HG03064 (cell line): Measurements from ENCODE around the gene DENND1A.
"Not testable (repeated sequence)": the region's sequence is repeated elsewhere in the genome, so short reads cannot be mapped to it uniquely, and the experiment has no call there.

Experiments used
- ATAC-seq: cut with Tn5 transposase; IDR thresholded peaks from one replicate; pipeline ENCODE4 v1.9.1; 2021; ENCODE audit warnings: low read depth; ENCODE audit not compliant: unreplicated experiment

The DENND1A gene

GRCh38 chr9:123925161-123925560 lies 4.8 kb downstream of the DENND1A start:
- ATAC-seq, result no peak

DNA sequence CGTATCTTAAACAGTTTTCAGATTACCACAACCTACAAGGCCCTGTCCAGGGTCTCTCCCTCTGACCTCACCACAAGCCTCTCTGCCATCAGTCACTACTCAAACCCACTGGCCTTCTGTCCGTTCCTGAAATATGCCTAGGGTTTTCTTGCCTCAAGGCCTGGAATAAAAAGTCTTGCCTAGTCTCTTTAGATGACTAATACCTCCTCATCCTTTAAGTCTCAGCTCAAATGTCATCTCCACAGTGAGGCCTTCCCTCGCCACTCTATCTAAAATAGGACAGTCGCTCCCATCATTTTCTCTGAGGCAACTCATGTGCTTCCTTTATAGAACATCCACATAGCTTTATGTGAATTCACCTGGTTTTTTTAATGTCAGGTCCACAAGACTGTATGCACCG lies 5.2 kb downstream of the DENND1A start:
- ATAC-seq, result no peak

DNA sequence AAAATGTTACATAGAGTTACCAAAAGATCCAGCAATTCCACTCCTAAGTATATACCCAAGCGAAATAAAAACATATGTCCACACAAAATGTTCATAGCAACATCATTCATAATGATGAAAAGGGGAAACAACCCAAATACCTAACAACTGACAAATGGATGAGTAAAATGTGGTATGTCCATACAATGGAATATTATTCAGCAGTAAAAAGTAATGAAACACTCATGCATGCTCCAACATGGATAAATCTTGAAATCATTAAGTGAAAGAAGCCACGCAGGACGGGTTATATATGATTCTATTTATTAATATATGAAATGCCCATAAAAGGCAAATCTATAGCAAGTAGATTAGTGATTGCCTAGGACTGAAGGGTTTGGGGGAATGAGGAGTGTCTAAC lies 6.0 kb downstream of the DENND1A start:
- no peak for ATAC-seq

GRCh38 chr9:123923377-123923776 lies 6.5 kb downstream of the DENND1A start:
- ATAC-seq, result no peak

- no peak for ATAC-seq
These were observed 7.0 kb downstream of the DENND1A start for GRCh38 chr9:123922911-123923310.

GRCh38 chr9:123922431-123922830 lies 7.5 kb downstream of the DENND1A start:
- no peak for ATAC-seq

DNA sequence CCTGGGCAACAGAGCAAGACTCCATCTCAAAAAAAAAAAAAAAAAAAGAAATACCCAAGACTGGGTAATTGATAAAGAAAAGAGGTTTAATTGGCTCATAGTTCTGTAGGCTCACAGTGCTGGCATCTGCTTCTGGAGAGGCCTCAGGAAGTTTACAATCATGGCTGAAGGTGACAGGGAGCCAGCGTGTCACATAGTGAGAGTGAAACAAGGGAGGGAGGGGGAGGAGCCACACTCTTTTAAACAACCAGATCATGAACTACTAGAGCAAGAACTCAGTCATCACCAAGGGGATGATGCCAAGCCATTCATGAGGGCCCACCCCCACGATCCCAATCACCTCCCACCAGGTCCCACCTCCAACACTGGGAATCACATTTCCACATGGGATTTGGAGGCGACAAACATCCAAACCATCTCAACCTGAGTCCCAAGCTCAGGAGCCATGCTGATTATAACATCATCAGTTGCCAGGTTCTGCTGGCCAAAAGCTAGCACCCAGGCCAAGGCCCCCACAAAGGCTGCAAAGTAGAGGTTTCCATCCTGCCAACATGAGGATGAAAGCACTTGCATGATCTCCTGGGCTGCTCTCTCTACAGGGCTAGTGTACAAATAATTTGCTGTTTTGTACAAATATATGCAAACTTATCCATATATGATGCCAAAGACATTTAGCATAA lies 15.3 kb downstream of the DENND1A start:
- no peak for ATAC-seq

DNA sequence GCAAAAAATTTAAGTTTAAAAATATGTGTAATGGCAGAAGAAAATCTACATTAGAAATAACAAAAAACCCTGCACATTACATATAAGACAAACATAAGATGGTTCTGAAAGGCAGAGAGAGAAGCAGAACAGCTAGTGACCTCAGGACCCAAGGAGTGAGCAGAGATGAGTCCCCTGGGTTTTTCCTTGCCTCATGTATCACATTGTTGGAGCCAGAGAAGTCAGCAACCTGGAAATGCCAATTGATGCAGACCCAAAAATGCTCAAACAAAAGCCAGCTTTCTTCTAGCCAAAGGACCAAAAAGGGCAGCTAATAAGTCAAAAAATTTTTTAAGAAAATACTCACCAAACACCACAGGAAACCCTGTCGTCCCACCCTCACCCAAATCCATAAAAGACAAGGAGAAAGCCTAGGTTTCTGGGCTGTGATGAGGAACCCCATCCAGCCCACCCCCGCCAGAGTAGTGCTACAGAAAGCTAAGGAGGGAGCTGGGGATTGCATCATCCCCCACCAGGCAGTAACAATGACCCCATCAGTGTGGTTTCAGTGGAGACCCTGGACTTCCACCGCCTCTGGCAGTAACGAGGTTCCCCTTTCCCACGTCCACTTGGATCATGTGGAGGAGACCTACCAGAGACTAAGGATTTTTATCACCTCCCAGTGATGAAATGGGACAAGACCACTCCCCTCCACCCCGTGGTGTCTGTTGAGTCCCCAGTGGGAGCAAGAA lies 17.6 kb downstream of the DENND1A start:
- ATAC-seq, result no peak

- ATAC-seq, result no peak
These were observed 18.9 kb downstream of the DENND1A start for GRCh38 chr9:123911024-123911423.

- not testable (repeated sequence) for ATAC-seq
These were observed 20.7 kb downstream of the DENND1A start for GRCh38 chr9:123909192-123909591.

DNA sequence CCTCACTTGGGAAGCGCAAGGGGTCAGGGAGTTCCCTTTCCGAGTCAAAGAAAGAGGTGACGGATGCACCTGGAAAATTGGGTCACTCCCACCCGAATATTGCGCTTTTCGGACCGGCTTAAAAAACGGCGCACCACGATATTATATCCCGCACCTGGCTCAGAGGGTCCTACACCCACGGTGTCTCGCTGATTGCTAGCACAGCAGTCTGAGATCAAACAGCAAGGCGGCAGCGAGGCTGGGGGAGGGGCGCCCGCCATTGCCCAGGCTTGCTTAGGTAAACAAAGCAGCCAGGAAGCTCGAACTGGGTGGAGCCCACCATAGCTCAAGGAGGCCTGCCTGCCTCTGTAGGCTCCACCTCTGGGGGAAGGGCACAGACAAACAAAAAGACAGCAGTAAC lies 26.4 kb downstream of the DENND1A start:
- not testable (repeated sequence) for ATAC-seq

GRCh38 chr9:123894822-123895221 lies 35.1 kb downstream of the DENND1A start:
- ATAC-seq, result no peak

DNA sequence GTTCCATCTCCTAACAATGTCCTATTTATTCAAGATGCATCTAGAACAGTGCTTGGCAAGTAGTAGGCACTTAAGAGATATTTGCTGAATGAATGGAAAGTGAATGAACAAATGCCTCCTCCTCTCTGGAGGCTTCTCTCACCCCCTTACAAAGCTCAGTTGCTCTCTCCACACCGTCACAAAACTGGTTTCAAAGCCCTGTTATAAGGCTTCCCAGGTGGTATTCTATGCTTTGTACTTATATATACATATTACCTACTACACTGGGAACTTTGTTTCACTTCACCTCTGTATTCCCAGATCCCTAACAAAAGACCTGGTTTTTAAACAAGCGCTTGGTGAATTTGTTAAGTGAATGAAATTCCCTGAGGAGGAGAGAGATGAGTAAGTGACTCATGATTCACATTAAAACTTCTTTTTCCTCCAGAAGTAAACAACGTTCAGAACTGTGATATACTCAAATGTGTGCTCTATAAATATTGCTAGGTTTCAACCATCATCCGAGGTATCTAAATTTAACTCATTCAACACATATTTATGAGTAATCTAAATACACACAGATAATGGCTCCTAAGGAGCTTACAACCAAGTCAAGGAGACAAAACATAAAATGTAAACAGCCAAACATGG lies 36.0 kb downstream of the DENND1A start:
- ATAC-seq, result no peak

- ATAC-seq, result no peak
These were observed 36.8 kb downstream of the DENND1A start for GRCh38 chr9:123893115-123893514.

DNA sequence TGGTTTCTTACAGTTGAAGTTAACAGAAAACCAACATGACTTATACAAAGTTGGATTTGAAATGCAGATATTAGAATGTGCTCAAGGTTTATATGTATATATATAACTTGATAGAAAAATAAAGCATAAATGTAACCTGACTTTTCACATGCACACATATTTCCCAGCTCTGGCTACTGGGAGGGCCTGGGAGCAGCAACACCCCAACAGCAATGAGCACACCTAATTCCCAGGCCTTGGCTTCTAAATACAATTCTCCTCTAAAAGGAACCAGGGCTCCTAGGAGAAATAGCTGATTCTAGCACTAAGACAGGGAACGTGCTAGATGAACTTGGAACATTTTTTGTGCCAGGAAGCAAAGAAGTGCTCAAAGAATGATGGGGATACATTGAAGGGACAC lies 42.1 kb downstream of the DENND1A start:
- no peak for ATAC-seq

DNA sequence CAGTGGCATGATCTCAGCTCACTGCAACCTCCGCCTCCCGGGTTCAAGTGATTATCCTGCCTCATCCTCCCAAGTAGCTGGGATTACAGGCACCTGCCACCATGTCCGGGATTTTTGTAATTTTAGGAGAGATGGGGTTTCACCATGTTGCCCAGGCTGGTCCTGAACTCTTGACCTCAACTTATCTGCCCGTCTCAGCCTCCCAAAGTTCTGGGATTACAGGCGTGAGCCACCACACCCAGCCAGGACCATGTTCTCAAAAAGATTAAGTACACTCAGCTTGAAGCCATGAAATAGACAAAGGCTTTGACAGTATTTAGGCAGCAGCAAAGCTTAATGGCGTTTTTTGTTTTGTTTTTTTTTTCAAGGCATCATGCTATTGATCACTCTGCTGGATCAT lies 44.1 kb downstream of the DENND1A start:
- ATAC-seq, result not testable (repeated sequence)

DNA sequence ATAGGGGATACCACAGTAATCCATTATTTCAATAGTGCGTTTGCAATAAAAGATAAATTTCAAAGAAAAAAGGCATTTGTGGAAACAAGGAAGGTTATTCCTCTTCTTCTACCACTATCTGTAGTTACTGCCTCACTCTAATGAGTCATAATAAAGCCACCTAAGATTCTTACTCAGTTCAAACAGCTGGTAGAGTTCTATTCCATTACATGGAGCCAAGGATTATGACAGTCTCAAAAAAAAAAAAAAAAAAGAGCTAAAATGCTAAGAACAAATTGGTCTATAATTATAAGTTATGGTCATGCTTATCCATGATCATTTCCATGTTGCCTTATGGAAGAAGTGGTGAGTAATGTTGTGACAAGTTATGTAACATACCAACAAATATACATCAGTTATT lies 46.3 kb downstream of the DENND1A start:
- no peak for ATAC-seq

DNA sequence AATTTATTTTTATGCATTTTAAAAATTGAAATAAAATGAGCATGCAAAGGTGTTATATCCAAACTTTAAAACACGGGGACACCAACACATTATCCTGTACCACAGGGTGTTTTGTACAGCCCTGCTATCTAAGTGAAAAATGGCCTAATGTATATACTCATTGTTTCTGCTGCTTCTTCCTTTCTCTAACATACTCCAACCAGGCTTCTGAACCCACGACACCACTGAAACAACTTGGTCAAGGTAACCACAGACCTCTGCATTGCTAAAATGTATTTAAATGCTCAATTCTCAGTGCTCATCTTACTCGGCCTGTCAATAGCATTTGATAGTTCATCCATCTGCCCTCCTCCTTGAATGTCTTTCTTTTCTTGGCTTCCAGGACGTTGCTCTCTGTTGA lies 48.3 kb downstream of the DENND1A start:
- no peak for ATAC-seq

- no peak for ATAC-seq
These were observed 49.5 kb downstream of the DENND1A start for GRCh38 chr9:123880420-123880819.

GRCh38 chr9:123876750-123877149 lies 53.2 kb downstream of the DENND1A start:
- ATAC-seq, result no peak

GRCh38 chr9:123872710-123873109 lies 57.2 kb downstream of the DENND1A start:
- ATAC-seq, result no peak

GRCh38 chr9:123871781-123872180 lies 58.1 kb downstream of the DENND1A start:
- ATAC-seq, result no peak
